ENCODE data around the gene SH3GL3.

The SH3GL3 gene

GRCh38 chr15:83604549-83604948, 157.4 kb downstream of the SH3GL3 start:
- Histone ChIP-seq H3K4me3 (no peak overlapping the region), H3K4me1 (no peaks in the 10 kb centered on the region), H3K36me3 (replicated peaks) (no peaks in the 10 kb centered on the region), H3K27me3 (ENCODE audit: low read depth) (no peaks in the 10 kb centered on the region), H3K9me3 (no peaks in the 10 kb centered on the region)
- in situ Hi-C loops (cut with MboI; ENCODE audit: low sequenced_read_pairs) = no loop called here
- DNase-seq (ENCODE audit: low spot score in 2 of 2) = no peak

GRCh38 chr15:83605111-83605945, 158.2 kb downstream of the SH3GL3 start:
- Histone ChIP-seq H3K27me3 (ENCODE audit: low read depth) (no peaks in the 10 kb centered on the region), H3K36me3 (replicated peaks) (no peaks in the 10 kb centered on the region), H3K9me3 (no peaks in the 10 kb centered on the region), H3K4me1 (no peaks in the 10 kb centered on the region), H3K4me3 (no peak overlapping the region)
- DNase-seq (ENCODE audit: low spot score in 2 of 2) = no peak
- in situ Hi-C loops (cut with MboI; ENCODE audit: low sequenced_read_pairs) = no loop called here

- Histone ChIP-seq H3K27me3 (ENCODE audit: low read depth) (no peaks in the 10 kb centered on the region), H3K9me3 (no peaks in the 10 kb centered on the region), H3K4me1 (no peaks in the 10 kb centered on the region), H3K36me3 (replicated peaks) (no peaks in the 10 kb centered on the region), H3K4me3 (no peak overlapping the region)
- in situ Hi-C loops (cut with MboI; ENCODE audit: low sequenced_read_pairs) = no loop called here
- DNase-seq (ENCODE audit: low spot score in 2 of 2) = no peak
Measured at GRCh38 chr15:83610132-83610531, 163.0 kb downstream of the SH3GL3 start.

GRCh38 chr15:83610901-83611685, 164.0 kb downstream of the SH3GL3 start:
- no peak for DNase-seq (ENCODE audit: low spot score in 2 of 2)
- Histone ChIP-seq H3K4me1 (no peaks in the 10 kb centered on the region), H3K4me3 (no peak overlapping the region), H3K36me3 (replicated peaks) (no peaks in the 10 kb centered on the region), H3K9me3 (no peaks in the 10 kb centered on the region), H3K27me3 (ENCODE audit: low read depth) (no peaks in the 10 kb centered on the region)
- in situ Hi-C loops (cut with MboI; ENCODE audit: low sequenced_read_pairs) = no loop called here

- Histone ChIP-seq H3K9me3 (no peaks in the 10 kb centered on the region), H3K27me3 (ENCODE audit: low read depth) (no peaks in the 10 kb centered on the region), H3K4me1 (no peaks in the 10 kb centered on the region), H3K36me3 (replicated peaks) (no peaks in the 10 kb centered on the region), H3K4me3 (no peak overlapping the region)
- in situ Hi-C loops (cut with MboI; ENCODE audit: low sequenced_read_pairs) = no loop called here
- no peak for DNase-seq (ENCODE audit: low spot score in 2 of 2)
Measured at GRCh38 chr15:83612226-83612625, 165.1 kb downstream of the SH3GL3 start.

- no peaks in the 10 kb centered on the region for H3K4me1 ChIP-seq
- in situ Hi-C loops (cut with MboI; ENCODE audit: low sequenced_read_pairs) = no loop called here
Measured at GRCh38 chr15:83612898-83613635, 165.9 kb downstream of the SH3GL3 start.

GRCh38 chr15:83613714-83614113, 166.6 kb downstream of the SH3GL3 start:
- H3K36me3 ChIP-seq (replicated peaks) = no peaks in the 10 kb centered on the region
- H3K27me3 ChIP-seq (ENCODE audit: low read depth) = no peaks in the 10 kb centered on the region
- DNase-seq (ENCODE audit: low spot score in 2 of 2) = no peak
- in situ Hi-C loops (cut with MboI; ENCODE audit: low sequenced_read_pairs) = no loop called here
- no peak overlapping the region for H3K4me3 ChIP-seq
- H3K4me1 ChIP-seq = no peaks in the 10 kb centered on the region
- no peaks in the 10 kb centered on the region for H3K9me3 ChIP-seq

More at GRCh38 chr15:83612898-83613635, 165.9 kb downstream of the SH3GL3 start:
- H3K4me3 ChIP-seq = no peak overlapping the region
- no peaks in the 10 kb centered on the region for H3K9me3 ChIP-seq
- H3K27me3 ChIP-seq (ENCODE audit: low read depth) = no peaks in the 10 kb centered on the region
- no peaks in the 10 kb centered on the region for H3K36me3 ChIP-seq (replicated peaks)
- DNase-seq (ENCODE audit: low spot score in 2 of 2) = no peak

- in situ Hi-C loops (cut with MboI; ENCODE audit: low sequenced_read_pairs) = no loop called here
- no peak for DNase-seq (ENCODE audit: low spot score in 2 of 2)
- Histone ChIP-seq H3K9me3 (no peaks in the 10 kb centered on the region), H3K27me3 (ENCODE audit: low read depth) (no peaks in the 10 kb centered on the region), H3K4me1 (no peaks in the 10 kb centered on the region), H3K36me3 (replicated peaks) (no peaks in the 10 kb centered on the region), H3K4me3 (no peak overlapping the region)
Measured at GRCh38 chr15:83616840-83617239, 169.7 kb downstream of the SH3GL3 start.

- no peak for DNase-seq (ENCODE audit: low spot score in 2 of 2)
- Histone ChIP-seq H3K36me3 (replicated peaks) (no peaks in the 10 kb centered on the region), H3K4me3 (no peak overlapping the region), H3K9me3 (peaks cover 4% of the 10 kb centered on the region; the same call in 1 of the 2 replicates), H3K4me1 (no peaks in the 10 kb centered on the region), H3K27me3 (ENCODE audit: low read depth) (no peaks in the 10 kb centered on the region)
- in situ Hi-C loops (cut with MboI; ENCODE audit: low sequenced_read_pairs) = no loop called here
Measured at GRCh38 chr15:83626171-83626802, 179.1 kb downstream of the SH3GL3 start.

GRCh38 chr15:83631534-83631933, 184.4 kb downstream of the SH3GL3 start:
- in situ Hi-C loops (cut with MboI; ENCODE audit: low sequenced_read_pairs) = no loop called here
- no peak overlapping the region for H3K4me3 ChIP-seq
- no peaks in the 10 kb centered on the region for H3K4me1 ChIP-seq
- DNase-seq (ENCODE audit: low spot score in 2 of 2) = no peak
- H3K9me3 ChIP-seq = peaks cover 4% of the 10 kb centered on the region; the same call in 1 of the 2 replicates
- 0 out of 2 replicates have a peak, but pooled peaks cover 4% of the 10 kb centered on the region for H3K27me3 ChIP-seq (ENCODE audit: low read depth)
- no peaks in the 10 kb centered on the region for H3K36me3 ChIP-seq (replicated peaks)

- in situ Hi-C loops (cut with MboI; ENCODE audit: low sequenced_read_pairs) = no loop called here
- DNase-seq (ENCODE audit: low spot score in 2 of 2) = no peak
- no peaks in the 10 kb centered on the region for H3K36me3 ChIP-seq (replicated peaks)
- H3K27me3 ChIP-seq (ENCODE audit: low read depth) = no peaks in the 10 kb centered on the region; the same call in 1 of the 2 replicates
- no peaks in the 10 kb centered on the region for H3K4me1 ChIP-seq
- no peaks in the 10 kb centered on the region for H3K9me3 ChIP-seq
- no peak overlapping the region for H3K4me3 ChIP-seq
Measured at GRCh38 chr15:83643201-83643600, 196.1 kb downstream of the SH3GL3 start.

GRCh38 chr15:83644439-83644838, 197.3 kb downstream of the SH3GL3 start:
- no peaks in the 10 kb centered on the region; the same call in 1 of the 2 replicates for H3K27me3 ChIP-seq (ENCODE audit: low read depth)
- no peaks in the 10 kb centered on the region for H3K9me3 ChIP-seq
- no peak for DNase-seq (ENCODE audit: low spot score in 2 of 2)
- no peaks in the 10 kb centered on the region for H3K4me1 ChIP-seq
- no peak overlapping the region for H3K4me3 ChIP-seq
- no peaks in the 10 kb centered on the region for H3K36me3 ChIP-seq (replicated peaks)
- in situ Hi-C loops (cut with MboI; ENCODE audit: low sequenced_read_pairs) = no loop called here

- Histone ChIP-seq H3K9me3 (peaks cover 3% of the 10 kb centered on the region), H3K4me1 (no peaks in the 10 kb centered on the region), H3K4me3 (no peak overlapping the region), H3K36me3 (replicated peaks) (no peaks in the 10 kb centered on the region), H3K27me3 (ENCODE audit: low read depth) (peaks cover 19% of the 10 kb centered on the region)
- in situ Hi-C loops (cut with MboI; ENCODE audit: low sequenced_read_pairs) = no loop called here
- no peak for DNase-seq (ENCODE audit: low spot score in 2 of 2)
Measured at GRCh38 chr15:83650831-83651230, 203.7 kb downstream of the SH3GL3 start.

All from HAP-1 (cell line).